GM18517 (cell line): ENCODE data around the gene ZNF225.
"Not testable (repeated sequence)": the region's sequence is repeated elsewhere in the genome, so short reads cannot be mapped to it uniquely, and the experiment has no call there.

Experiments used
- ATAC-seq: cut with Tn5 transposase; IDR thresholded peaks from one replicate; pipeline ENCODE4 v1.9.1; 2021; ENCODE audit warnings: mild to moderate bottlenecking, moderate library complexity; ENCODE audit not compliant: unreplicated experiment

Gene ZNF225

DNA sequence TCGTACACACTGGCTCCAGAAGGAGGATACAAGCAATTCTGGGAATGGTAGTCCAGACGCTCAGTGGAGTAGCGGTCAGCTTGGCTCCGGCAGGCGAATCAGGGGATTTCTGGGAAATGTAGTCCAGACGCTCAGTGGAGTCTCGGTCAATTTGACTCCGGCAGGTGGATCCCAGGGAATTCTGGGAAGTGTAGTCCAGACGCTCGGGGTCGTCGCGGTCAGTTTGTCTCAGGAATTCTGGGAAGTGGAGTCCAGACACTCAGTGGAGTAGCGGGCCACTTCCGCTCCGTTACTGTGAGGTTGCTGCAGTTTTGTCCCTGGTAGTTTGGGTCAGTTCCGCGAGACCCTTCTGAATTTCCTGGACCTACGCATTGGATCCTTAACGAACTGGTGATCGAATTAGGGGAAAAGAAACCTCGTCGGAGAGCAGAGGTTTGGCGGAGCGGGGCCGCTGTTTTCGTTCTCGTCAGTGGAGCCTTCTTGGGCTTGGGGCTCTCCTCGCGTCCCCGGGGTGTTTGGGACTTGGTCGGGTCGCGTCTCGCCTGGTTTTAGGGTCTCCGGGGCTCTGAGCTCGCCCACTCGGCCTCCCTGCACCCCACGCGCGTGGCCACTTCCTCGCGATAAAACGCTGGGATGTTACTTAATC, at the start of gene ZNF225:
TSS of gene ZNF225 (plus strand) at position 262 of the 646 bp plus-strand sequence. CDS start 2,429 bp downstream, outside the sequence.
- ATAC-seq: peak; percentile 87

DNA sequence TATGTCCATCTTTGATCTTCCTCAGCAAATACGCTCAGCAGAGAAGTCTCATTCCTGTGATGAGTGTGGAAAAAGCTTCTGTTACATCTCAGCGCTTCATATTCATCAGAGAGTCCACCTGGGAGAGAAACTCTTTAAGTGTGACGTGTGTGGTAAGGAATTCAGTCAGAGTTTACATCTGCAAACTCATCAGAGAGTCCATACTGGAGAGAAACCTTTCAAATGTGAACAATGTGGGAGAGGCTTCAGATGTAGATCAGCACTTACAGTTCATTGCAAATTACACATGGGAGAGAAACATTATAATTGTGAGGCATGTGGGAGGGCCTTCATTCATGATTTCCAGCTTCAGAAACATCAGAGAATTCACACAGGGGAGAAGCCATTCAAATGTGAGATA, 46.9 kb upstream of the ZNF225 start:
- ATAC-seq: no peak

DNA sequence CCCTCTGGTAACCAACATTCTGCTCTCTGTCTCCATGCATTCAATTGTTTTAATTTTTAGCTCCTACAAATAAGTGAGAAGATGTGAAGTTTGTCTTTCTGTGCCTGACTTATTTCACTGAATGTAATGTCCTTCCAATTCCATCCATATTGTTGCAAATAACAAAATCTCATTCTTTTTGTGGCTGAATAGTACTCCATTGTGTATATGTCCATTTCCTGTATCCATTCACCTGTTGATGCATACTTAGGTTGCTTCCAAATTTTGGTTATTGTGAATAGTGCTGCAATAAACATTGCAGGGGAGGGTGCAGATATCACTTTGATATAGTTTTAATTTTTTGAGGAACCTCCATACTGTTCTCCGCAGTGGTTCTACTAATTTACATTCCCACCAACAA, 43.8 kb upstream of the ZNF225 start:
- ATAC-seq: no peak

DNA sequence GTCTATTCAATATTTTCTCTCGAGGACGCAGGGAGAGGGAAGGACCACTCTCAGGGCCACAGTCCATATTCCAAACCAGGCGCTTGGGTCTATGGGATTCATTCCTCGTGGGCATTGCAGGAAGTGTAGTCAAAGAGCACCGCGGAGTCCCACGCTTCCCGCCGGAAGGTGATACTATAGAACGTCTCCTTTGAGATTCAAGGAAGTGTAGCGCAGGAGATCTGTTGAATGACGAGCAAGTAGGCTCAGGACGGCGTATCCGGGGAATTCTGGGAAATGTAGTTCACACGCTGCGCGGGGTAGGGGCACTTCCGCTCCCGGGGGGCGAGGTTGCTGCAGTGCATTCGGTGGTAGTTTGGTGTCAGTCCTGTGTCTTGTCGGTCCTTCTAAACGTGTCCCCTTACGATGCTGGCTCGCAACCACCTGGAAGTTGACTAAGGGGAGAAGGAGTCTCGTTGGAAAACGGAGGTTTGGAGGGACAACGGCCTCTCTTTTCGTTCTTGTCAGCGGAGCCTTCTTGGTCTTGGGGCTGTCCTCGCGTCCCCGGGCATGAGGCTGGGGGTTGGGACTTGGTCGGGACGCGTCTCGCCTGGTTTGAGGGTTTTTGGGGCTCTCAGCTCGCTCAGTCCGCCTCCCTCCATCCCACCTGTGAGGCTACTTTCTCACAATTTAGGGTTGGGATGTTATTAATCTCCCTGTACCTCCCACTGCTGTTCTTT, 41.2 kb upstream of the ZNF225 start, which contains the start of gene ZNF284:
TSS of gene ZNF284 (plus strand) at position 336 of the 719 bp plus-strand sequence. CDS start 4,231 bp downstream, outside the sequence.
- ATAC-seq: peak; percentile 92

DNA sequence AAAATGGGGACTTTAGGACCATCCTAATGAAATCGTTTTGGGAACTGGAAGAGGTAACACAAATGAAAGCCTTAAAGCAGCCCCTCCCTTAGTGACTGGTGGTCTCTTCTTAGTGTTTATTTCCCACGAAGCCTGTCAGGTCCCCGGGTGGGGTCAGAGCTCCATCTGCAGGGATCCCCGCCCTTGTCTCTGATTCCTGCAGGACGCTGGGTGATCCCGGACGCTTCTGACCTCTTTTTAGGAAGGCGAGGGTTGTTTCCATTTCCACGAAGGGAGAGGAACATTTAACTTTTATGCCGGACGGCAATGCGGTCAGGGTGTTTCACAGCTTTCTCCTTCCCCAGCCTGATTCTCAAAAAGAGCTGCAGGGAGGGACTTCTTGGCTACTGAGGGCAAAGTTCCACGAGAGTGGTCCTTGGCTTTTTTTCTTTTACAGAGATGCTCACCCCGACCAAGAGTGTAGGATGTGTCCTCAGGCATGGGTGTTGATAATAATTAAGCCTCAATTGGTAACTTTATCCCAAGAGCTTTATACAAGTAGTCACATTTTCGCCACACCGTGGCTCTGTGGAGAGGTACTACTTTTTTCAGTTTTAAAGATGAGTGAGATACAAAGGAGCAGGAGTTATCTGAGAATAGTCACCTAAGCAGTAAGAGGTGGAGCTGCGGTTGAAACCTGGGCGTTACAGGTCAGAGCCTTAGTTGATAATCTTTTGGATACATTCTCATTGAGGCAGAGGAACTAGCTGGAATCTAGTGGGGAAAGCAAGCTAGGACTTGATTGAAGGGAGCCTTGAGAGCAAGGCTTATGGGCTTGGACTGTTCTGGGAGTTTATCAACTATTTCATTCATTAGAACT, 40.4 kb upstream of the ZNF225 start:
- no peak for ATAC-seq

DNA sequence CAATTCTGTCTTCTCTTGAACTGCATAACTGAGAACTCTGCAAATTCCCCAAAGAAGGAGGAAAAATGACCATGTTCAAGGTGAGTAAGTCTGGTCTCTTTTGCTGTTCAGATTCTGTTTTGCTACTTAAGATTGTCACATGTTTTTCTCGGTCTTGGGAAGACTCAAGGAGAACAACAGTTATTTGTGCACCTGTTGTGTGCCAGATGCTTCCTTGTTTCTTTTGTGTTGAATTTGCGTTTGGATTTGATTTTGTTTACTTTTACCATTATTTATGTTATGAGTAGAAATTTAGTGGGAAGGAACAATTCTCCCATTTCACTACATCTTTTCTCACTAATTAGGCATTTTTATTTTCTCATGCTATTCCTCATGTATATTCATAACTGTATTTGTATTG, 36.9 kb upstream of the ZNF225 start:
- ATAC-seq: no peak

DNA sequence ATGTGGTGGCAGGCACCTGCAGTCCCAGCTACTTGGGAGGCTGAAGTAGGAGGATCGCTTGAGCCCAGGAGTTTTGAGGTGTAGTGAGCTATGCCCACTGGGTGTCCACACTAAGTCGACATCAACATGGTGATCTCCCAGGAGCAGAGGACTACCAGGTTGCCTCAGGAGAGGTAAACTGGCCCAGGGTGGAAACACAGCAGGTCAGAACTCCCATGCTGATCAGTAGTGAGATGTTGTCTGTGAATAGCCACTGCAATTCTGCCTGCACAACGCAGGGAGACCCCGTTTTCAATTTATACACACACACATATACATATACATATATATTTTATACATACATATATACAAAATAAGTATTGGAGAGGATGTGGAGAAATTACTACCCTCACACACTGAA, 21.1 kb upstream of the ZNF225 start:
- ATAC-seq: no peak

DNA sequence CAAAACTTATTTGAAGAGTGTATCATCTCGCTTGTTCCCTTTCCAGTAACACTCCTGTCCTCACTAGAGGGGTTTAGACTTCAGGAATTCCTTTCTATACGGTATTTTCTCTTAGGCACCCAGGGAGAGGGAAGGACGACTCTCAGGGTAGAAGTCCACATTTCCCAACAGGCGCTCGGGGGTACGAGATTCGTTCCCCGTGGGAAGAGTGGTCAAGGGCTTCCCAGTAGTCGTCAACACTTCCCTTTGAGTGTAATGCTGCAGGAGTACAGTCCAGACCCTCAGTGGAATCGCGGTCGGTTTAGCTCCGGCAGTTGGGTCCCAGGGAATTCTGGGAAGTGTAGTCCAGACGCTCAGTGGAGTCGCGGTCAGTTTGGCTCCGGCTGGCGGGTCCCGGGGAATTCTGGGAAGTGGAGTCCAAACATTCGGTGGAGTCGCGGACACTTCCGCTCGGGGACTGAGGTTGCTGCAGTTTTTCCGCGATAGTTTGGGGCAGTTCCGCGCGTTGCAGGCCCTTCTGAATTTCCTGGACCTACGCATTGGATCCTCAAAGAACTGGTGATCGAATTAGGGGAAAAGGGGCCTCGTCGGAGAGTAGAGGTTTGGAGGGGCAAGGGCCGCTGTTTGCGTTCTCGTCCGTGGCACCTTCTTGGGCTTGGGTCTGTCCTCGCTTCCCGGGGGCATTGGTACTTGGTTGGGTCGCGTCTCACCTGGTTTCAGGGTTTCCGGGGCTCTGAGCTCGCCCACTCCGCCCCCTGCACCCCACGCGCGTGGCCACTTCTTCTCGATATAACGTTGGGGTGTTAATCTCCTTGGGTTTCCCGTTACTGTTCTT, 19.1 kb upstream of the ZNF225 start, which contains the start of gene ZNF224:
TSS of gene ZNF224 (plus strand) at position 431 of the 835 bp plus-strand sequence. CDS start 3,513 bp downstream, outside the sequence.
- ATAC-seq: no peak

DNA sequence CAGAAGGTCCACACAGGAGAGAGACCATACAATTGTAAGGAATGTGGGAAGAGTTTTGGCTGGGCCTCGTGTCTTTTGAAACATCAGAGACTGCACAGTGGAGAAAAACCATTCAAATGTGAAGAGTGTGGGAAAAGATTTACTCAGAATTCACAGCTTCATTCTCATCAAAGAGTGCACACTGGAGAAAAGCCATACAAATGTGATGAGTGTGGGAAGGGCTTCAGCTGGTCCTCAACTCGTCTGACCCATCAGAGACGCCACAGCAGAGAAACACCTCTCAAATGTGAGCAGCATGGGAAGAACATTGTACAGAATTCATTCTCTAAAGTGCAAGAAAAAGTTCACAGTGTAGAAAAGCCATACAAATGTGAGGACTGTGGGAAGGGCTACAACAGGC, 5.4 kb upstream of the ZNF225 start:
- no peak for ATAC-seq

DNA sequence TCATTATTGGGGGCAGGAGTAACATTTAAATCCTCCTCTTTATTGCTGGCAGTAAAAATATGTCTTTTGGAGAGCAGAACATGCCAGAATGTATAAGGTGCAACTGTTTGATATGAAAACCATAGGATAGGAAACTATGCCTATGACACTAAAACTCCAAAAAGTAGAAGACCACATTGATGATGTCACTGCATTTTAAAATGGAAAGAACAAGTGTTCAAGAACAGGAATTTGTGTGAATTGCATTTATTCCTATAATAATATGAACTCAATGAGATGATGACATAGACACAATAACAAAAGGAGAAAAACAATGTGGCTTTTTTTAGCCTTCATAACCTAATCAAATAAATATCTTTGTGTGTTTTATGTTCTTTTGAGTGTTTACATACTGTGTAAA, 3.7 kb upstream of the ZNF225 start:
- no peak for ATAC-seq

DNA sequence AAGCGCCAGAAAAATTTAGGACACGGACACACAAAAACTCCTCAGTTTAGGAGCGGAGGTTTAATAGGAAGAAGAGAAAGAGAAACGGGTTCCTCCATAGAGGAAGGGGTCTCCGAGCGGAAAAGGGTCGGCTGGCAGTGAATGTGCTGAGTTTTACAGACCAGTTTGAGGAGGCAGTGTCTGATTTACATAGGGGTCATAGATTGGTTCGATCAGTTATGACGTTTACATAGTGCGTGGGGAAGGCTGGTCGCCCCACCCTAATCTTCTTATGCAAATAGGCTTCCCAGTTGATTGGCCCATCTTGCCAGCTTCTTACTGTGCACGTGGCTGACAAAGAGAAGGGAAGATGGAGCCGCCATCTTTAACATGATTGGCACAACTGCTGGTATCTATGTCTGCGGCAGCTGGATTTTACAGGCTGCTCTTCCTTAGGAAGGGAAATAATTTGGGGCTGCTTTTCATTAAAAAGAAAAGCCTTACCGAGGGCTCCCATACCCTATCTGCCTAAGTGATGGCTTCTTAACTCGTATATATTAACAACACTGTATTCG, 1.2 kb upstream of the ZNF225 start:
- ATAC-seq: no peak

DNA sequence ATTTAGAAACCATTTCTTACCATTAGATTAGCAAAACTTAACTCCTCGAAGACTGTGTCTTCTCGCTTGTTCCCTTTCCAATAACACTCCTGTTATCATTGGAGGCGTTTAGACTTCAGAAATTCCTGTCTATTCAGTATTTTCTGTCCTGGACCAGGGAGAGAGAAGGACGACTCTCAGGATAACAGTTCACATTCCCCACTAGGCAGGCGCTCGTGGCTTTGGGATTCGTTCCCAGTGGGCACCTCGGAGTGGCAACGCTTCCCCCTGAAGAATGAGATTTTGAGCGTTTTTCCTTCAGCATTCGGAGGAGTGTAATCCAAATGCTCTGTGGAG, 429 bp upstream of the ZNF225 start:
- peak; percentile 3 for ATAC-seq

DNA sequence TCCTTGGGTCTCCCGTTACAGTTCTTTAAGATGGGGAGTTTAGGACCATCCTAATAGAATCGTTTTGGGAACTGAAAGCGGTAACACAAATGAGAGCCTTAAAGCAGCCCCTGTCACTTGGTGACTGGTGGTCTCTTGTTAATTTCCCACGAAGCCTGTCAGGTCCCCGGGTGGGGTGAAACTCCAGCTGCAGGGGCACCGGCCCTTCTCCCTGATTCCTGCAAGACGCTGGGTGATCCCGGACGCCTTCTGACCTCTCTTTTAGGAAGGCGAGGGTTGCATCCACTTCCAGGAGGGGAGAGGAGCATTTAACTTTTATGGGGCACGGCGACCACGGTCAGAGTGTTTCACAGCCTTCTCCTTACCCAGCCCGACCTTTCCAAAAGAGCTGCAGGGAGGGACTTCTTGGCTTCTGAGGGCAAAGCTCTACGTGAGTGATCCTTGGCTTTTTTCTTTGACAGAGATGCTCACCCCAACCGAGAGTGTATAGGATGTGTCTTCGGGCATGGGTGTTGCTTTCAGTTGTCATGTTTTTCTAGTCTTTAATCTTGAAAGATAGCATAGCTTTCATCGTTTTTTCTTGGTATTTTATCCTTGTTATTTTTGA, 688 bp downstream of the ZNF225 start:
- no peak for ATAC-seq

DNA sequence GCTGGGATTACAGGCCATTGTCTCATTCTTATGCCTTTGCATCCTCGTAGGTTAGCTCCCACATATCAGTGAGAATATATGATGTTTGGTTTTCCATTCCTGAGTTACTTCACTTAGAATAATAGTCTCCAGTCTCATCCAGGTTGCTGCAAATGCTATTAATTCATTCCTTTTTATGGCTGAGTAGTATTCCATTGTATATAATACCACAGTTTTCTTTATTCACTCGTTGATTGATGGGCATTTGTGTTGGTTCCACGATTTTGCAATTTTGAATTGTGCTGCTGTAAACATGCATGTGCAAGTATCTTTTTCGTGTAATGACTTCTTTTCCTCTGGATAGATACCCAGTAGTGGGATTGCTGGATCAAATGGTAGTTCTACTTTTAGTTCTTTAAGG, 8.0 kb downstream of the ZNF225 start:
- not testable (repeated sequence) for ATAC-seq

DNA sequence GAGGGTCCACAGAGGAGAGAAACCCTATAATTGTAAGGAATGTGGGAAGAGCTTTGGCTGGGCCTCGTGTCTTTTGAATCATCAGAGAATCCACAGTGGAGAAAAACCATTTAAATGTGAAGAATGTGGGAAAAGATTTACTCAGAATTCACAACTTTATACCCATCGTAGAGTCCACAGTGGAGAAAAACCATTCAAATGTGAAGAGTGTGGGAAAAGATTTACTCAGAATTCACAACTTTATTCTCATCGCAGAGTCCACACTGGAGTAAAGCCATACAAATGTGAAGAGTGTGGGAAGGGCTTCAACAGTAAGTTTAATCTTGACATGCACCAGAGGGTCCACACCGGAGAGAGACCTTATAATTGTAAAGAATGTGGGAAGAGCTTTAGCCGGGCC, 18.8 kb downstream of the ZNF225 start:
- no peak for ATAC-seq

DNA sequence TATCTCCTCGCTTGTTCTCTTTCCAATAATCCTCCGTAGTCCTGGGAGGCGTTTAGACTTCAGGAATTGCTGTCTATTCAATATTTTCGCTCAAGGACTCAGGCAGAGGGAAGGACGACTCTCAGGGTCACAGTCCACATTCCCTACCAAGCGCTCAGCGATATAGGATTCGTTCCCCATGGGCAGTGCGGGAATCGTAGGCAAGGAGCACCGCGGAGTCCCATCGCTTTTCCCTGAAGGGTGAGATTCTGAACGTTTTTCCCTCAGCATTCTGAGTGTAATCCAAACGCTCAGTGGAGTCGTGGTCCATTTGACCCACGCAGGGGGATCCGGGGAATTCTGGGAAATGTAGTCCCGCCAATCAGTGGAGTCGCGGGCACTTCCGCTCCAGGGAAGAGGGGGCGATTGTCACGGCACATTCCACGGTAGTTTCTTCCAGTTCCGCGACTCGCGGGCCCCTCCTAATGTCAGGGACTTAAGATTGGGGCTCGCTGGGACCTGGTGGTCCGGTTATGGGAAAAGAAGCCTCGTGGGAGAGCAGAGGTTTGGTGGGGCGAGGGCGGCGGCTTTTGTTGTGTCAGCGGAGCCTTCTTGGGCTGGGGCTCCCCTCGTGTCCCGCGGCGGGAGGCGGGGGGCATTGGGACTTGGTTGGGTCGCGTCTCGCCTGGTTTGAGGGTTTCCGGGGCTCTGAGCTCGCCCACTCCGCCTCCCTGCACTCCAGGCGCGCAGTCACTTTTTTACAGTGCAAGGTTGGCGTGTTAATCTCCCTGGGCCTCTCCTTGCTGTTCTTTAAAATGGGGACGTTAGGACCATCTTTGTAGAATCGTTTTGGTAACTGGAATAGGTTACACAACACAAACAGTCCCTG, 28.2 kb downstream of the ZNF225 start, which contains the start of gene ZNF234:
TSS of gene ZNF234 (plus strand) at position 364 of the 868 bp plus-strand sequence. CDS start 3,079 bp downstream, outside the sequence.
- ATAC-seq: no peak

DNA sequence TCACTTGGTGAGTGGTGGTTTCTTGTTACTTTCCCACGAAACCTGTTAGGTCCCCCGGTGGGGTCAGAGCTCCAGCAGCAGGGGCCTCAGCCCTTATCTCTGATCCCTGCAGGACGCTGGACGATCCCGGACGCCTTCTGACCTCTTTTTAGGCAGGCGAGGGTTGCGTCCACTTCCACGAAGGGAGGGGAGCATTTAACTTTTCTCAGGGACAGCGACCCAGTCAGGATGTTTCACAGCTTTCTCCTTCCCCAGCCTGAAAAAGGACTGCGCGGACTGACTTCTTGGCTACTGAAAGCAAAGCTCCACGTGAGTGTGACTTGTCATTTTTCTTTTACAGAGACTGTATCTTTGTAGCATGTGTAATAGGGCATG, 28.8 kb downstream of the ZNF225 start:
- no peak for ATAC-seq

DNA sequence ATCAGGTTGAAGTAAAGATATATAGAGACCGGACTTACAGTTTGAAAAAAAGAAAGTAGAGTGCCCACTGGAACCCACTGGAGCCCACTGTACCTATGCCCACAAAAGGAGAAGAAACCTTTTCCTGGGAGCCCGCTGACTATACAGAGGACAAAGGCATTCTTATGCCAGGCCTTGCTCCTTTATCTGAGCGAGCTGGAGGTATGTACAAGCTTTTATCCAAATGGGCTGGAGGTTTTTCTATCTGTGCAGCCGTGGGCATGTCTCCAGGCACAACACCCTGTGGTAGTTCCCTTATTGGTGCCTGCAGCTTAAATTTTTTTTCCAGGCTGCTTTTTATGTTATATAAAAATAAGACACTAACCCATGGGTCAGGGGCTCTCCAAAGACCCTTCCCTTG, 36.6 kb downstream of the ZNF225 start:
- no peak for ATAC-seq

DNA sequence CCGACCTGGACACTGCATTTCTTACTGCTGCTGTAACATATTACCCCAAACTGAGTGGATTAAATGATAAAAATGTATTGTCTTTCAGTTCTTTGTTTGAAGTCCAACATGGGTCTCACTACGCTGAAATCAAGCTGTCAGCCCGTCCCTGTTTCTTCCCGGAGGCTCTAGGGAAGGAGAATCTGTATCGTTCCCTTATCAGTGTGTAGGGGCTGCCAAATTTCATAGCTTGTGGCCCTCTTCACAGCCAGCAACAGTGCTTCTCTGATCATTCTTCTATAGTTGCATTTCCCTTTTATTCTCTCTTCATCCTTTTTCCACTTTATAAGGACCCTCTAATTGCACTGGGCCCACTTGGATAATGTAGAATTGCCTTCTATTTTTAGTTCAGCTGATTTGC, 38.3 kb downstream of the ZNF225 start:
- no peak for ATAC-seq
